DND-41 (cell line): Measurements from ENCODE around the gene EIF4E3.

ENCODE experiments used
- EZH2 ChIP-seq: IDR thresholded peaks from 3 replicates; pipeline ENCODE4 v1.6.1; 2012; ENCODE audit warnings: borderline replicate concordance, low read depth, mild to moderate bottlenecking, moderate library complexity, low read length, inconsistent platforms; ENCODE audit not compliant: severe bottlenecking
- TF ChIP-seq, protein P1 (sequence below): IDR thresholded peaks from 2 replicates; pipeline ENCODE4 v1.5.1; 2012; ENCODE audit warnings: borderline replicate concordance, low read length, moderate library complexity, mild to moderate bottlenecking; ENCODE audit not compliant: poor library complexity, severe bottlenecking; ENCODE audit errors: extremely low read depth

- TF ChIP-seq, protein P1, sequence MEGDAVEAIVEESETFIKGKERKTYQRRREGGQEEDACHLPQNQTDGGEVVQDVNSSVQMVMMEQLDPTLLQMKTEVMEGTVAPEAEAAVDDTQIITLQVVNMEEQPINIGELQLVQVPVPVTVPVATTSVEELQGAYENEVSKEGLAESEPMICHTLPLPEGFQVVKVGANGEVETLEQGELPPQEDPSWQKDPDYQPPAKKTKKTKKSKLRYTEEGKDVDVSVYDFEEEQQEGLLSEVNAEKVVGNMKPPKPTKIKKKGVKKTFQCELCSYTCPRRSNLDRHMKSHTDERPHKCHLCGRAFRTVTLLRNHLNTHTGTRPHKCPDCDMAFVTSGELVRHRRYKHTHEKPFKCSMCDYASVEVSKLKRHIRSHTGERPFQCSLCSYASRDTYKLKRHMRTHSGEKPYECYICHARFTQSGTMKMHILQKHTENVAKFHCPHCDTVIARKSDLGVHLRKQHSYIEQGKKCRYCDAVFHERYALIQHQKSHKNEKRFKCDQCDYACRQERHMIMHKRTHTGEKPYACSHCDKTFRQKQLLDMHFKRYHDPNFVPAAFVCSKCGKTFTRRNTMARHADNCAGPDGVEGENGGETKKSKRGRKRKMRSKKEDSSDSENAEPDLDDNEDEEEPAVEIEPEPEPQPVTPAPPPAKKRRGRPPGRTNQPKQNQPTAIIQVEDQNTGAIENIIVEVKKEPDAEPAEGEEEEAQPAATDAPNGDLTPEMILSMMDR: no peak
- no peak for TF ChIP-seq EZH2
Observed at GRCh38 chr3:71659864-71660591, 65.2 kb downstream of the EIF4E3 start.
